HCT116 (cell line): ENCODE results near the gene FAM98C.

Experiments used
- ATF3 ChIP-seq: IDR thresholded peaks from 2 replicates; pipeline ENCODE4 v1.6.1; 2012
- EZH2 ChIP-seq: fragments of 200-600 bp; sonication (generic); IDR thresholded peaks from 2 replicates; pipeline ENCODE4 v1.6.1; 2017; ENCODE audit warnings: antibody characterized with exemption, mixed run types
- EZH2phosphoT487 ChIP-seq: fragments of 200-600 bp; IDR thresholded peaks from 2 replicates; pipeline ENCODE4 v1.6.1; 2018; ENCODE audit warnings: antibody characterized with exemption, borderline replicate concordance
- POLR2A ChIP-seq: IDR thresholded peaks from 2 replicates; pipeline ENCODE4 v1.7.0; 2011; ENCODE audit warnings: borderline replicate concordance; ENCODE audit not compliant: insufficient read depth, insufficient read length; ENCODE audit errors: extremely low read depth
- POLR2AphosphoS5 ChIP-seq: IDR thresholded peaks from 2 replicates; pipeline ENCODE4 v1.6.1; 2011; ENCODE audit warnings: mild to moderate bottlenecking, low read depth, low read length, moderate library complexity
- RAD21 ChIP-seq: IDR thresholded peaks from 2 replicates; pipeline ENCODE4 v1.6.1; 2012; ENCODE audit warnings: low read depth, mild to moderate bottlenecking
- REST ChIP-seq: IDR thresholded peaks from 2 replicates; pipeline ENCODE4 v1.6.1; 2012; ENCODE audit warnings: low read depth
- TCF7L2 ChIP-seq: IDR thresholded peaks from 2 replicates; pipeline ENCODE4 v1.7.0; 2011; ENCODE audit warnings: borderline replicate concordance, inconsistent platforms; ENCODE audit not compliant: insufficient read depth, insufficient read length; ENCODE audit errors: extremely low read depth
- YY1 ChIP-seq: IDR thresholded peaks from 2 replicates; pipeline ENCODE4 v1.6.1; 2011; ENCODE audit warnings: low read length, low read depth, moderate library complexity, mild to moderate bottlenecking; ENCODE audit not compliant: insufficient replicate concordance; ENCODE audit errors: extremely low read depth
- ZFX ChIP-seq: fragments of 450-650 bp; IDR thresholded peaks from 2 replicates; pipeline ENCODE4 v1.6.1; 2017
- ZNF274 ChIP-seq: fragments of 200-500 bp; sonication (Bioruptor generic); IDR thresholded peaks from 2 replicates; pipeline ENCODE4 v1.6.1; 2014; ENCODE audit warnings: mild to moderate bottlenecking, low read depth, low read length, inconsistent platforms
- TF ChIP-seq, protein P1 (sequence below), 3 experiments: fragments of 200-600 bp in 1 of 3; sonication (generic) in 1 of 3; IDR thresholded peaks in 2 of 3; conservative IDR thresholded peaks in 1 of 3; 2 replicates each; pipeline ENCODE4 v1.5.1; 2012 to 2017; ENCODE audit warnings: low read depth in 2 of 3, low read length in 2 of 3, antibody characterized with exemption in 1 of 3, borderline replicate concordance in 1 of 3, control low read depth in 1 of 3, mild to moderate bottlenecking in 1 of 3, mixed read lengths in 1 of 3, mixed run types in 1 of 3, moderate library complexity in 1 of 3; ENCODE audit not compliant: insufficient read depth in 1 of 3

GRCh38 chr19:38359242-38360021, 43.5 kb upstream of the FAM98C start:
- TF ChIP-seq ZFX: no peak
- TF ChIP-seq POLR2A: no peak
- TF ChIP-seq, protein P1, sequence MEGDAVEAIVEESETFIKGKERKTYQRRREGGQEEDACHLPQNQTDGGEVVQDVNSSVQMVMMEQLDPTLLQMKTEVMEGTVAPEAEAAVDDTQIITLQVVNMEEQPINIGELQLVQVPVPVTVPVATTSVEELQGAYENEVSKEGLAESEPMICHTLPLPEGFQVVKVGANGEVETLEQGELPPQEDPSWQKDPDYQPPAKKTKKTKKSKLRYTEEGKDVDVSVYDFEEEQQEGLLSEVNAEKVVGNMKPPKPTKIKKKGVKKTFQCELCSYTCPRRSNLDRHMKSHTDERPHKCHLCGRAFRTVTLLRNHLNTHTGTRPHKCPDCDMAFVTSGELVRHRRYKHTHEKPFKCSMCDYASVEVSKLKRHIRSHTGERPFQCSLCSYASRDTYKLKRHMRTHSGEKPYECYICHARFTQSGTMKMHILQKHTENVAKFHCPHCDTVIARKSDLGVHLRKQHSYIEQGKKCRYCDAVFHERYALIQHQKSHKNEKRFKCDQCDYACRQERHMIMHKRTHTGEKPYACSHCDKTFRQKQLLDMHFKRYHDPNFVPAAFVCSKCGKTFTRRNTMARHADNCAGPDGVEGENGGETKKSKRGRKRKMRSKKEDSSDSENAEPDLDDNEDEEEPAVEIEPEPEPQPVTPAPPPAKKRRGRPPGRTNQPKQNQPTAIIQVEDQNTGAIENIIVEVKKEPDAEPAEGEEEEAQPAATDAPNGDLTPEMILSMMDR (IDR thresholded peaks at IDR 0.05 in 2 of 3, conservative IDR thresholded peaks at IDR 0.05 in 1 of 3; ENCODE audit: borderline replicate concordance in 1 of 3, insufficient read depth in 1 of 3, low read depth in 2 of 3, low read length in 2 of 3): no peak
- TF ChIP-seq POLR2AphosphoS5: no peak
- TF ChIP-seq RAD21: no peak
- TF ChIP-seq REST: no peak
- no peak for TF ChIP-seq EZH2
- TF ChIP-seq ATF3: no peak
- TF ChIP-seq ZNF274: no peak
- no peak for TF ChIP-seq TCF7L2
- no peak for TF ChIP-seq EZH2phosphoT487
- TF ChIP-seq YY1: no peak
